Measurements from ENCODE around the gene PXYLP1.

GRCh38 chr3:141280690-141281089 lies 49.1 kb downstream of the PXYLP1 start:
- TF ChIP-seq, protein P1, sequence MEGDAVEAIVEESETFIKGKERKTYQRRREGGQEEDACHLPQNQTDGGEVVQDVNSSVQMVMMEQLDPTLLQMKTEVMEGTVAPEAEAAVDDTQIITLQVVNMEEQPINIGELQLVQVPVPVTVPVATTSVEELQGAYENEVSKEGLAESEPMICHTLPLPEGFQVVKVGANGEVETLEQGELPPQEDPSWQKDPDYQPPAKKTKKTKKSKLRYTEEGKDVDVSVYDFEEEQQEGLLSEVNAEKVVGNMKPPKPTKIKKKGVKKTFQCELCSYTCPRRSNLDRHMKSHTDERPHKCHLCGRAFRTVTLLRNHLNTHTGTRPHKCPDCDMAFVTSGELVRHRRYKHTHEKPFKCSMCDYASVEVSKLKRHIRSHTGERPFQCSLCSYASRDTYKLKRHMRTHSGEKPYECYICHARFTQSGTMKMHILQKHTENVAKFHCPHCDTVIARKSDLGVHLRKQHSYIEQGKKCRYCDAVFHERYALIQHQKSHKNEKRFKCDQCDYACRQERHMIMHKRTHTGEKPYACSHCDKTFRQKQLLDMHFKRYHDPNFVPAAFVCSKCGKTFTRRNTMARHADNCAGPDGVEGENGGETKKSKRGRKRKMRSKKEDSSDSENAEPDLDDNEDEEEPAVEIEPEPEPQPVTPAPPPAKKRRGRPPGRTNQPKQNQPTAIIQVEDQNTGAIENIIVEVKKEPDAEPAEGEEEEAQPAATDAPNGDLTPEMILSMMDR (IDR thresholded peaks at IDR 0.05): no peak
- no peak for TF ChIP-seq POLR2A (IDR thresholded peaks at IDR 0.05)

Measured in Peyer's patch (tissue), 4 donors.